ENCODE results near the gene CAMTA1. TPM values are rescaled to one million over a fixed set of nuclear protein-coding genes. Genes with fewer than 3 reads are reported as not detected.

Gene CAMTA1
- total RNA-seq, 2 experiments from 2014 or later: 43.9 to 73.3 TPM

DNA sequence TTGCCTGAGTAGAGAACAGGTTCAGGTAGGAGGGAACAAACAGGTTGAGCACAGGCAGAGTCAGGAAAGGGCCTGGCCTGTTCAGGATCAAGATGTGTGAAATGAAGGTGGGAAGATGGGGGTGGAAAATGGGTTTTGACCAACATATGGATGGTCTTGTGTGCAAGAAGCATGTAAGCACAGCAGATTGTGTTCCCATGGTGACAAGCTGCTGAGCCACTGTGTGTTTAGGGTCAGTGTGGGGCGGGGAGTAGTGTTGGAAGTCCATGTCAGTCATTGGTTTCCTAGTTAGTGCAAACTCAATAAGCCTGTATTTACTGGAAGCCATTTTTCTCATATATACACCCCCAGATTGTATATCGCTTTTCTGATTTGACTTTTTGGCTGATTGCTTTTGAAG lies 111.9 kb downstream of the CAMTA1 start:
- ChIA-PET POLR2A (no interaction called here), CTCF (ENCODE audit: unreplicated experiment) (interaction anchor here (0.5 kb wide), 1 partner anchor 858 kb away, joined by 5 read pairs; no protein-coding TSS in a partner anchor)
- H3K9me3 ChIP-seq (ENCODE audit: low read length): no peaks in the 10 kb centered on the region
- no peaks in the 10 kb centered on the region for H3K9me2 ChIP-seq (ENCODE audit: insufficient read depth, low read length)
- TF ChIP-seq EZH2phosphoT487 (IDR thresholded peaks at IDR 0.05; ENCODE audit: borderline replicate concordance, low read depth, low read length): no peak
- TF ChIP-seq, protein P1, sequence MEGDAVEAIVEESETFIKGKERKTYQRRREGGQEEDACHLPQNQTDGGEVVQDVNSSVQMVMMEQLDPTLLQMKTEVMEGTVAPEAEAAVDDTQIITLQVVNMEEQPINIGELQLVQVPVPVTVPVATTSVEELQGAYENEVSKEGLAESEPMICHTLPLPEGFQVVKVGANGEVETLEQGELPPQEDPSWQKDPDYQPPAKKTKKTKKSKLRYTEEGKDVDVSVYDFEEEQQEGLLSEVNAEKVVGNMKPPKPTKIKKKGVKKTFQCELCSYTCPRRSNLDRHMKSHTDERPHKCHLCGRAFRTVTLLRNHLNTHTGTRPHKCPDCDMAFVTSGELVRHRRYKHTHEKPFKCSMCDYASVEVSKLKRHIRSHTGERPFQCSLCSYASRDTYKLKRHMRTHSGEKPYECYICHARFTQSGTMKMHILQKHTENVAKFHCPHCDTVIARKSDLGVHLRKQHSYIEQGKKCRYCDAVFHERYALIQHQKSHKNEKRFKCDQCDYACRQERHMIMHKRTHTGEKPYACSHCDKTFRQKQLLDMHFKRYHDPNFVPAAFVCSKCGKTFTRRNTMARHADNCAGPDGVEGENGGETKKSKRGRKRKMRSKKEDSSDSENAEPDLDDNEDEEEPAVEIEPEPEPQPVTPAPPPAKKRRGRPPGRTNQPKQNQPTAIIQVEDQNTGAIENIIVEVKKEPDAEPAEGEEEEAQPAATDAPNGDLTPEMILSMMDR (conservative IDR thresholded peaks at IDR 0.05; ENCODE audit: low read length): no peak
- intact Hi-C loops (cut with micrococcal nuclease; ENCODE audit: unreplicated experiment): no loop called here
- H3K27ac ChIP-seq (ENCODE audit: low read depth, low read length, poor library complexity, severe bottlenecking): no peak overlapping the region
- no TSS peak for BruUV-seq (replicated peaks)
- no peaks in the 10 kb centered on the region for H4K20me1 ChIP-seq (ENCODE audit: insufficient read depth, low read length)
- H2AFZ ChIP-seq (ENCODE audit: low read length): no peak overlapping the region
- no peak overlapping the region for H3K4me3 ChIP-seq (ENCODE audit: low read depth, low read length, poor library complexity, severe bottlenecking)
- no peaks in the 10 kb centered on the region for H3K36me3 ChIP-seq (ENCODE audit: insufficient read depth, low read length)
- no peaks in the 10 kb centered on the region for H3K4me1 ChIP-seq (ENCODE audit: insufficient read depth, low read length, poor library complexity, severe bottlenecking)
- H3K79me2 ChIP-seq (ENCODE audit: insufficient read depth, low read depth, low read length): no peaks in the 10 kb centered on the region
- no peak overlapping the region for H3K4me2 ChIP-seq (ENCODE audit: low read length)
- no peak for DNase-seq (ENCODE audit: low spot score)

DNA sequence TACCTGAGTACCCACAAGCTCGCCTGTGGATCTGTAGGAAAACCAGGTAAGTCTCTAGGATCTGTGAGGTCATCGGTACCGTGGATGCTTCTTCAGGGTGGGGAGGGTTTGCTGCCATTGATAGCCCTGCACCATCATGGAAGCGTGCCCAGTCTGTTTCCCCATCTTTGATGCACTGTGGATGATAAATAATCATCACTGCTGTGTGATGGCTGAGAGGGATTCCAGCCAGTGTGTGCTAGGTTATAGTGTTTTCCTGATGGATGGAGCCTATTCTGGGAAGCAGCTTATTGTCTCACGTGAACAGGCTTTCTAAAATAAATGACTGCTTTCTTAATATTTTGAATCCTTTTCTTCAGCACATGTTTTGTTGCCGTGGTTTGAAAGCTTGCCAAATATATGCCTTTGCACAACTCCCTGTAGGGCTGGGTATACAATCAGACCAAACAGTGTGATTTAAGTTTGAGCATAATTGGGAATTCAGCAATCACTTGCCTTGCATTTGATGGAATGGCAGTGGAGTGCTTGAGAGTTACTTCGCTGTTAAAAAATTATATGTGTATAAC lies 113.8 kb downstream of the CAMTA1 start:
- Histone ChIP-seq H3K36me3 (ENCODE audit: insufficient read depth, low read length) (no peaks in the 10 kb centered on the region), H3K9me2 (ENCODE audit: insufficient read depth, low read length) (no peaks in the 10 kb centered on the region), H3K9me3 (ENCODE audit: low read length) (no peaks in the 10 kb centered on the region), H3K4me3 (ENCODE audit: low read depth, low read length, poor library complexity, severe bottlenecking) (no peak overlapping the region), H2AFZ (ENCODE audit: low read length) (no peak overlapping the region), H3K4me1 (ENCODE audit: insufficient read depth, low read length, poor library complexity, severe bottlenecking) (no peaks in the 10 kb centered on the region), H4K20me1 (ENCODE audit: insufficient read depth, low read length) (no peaks in the 10 kb centered on the region), H3K27ac (ENCODE audit: low read depth, low read length, poor library complexity, severe bottlenecking) (no peak overlapping the region), H3K4me2 (ENCODE audit: low read length) (no peak overlapping the region), H3K79me2 (ENCODE audit: insufficient read depth, low read depth, low read length) (no peaks in the 10 kb centered on the region)
- POLR2A ChIA-PET: no interaction called here
- no TSS peak for BruUV-seq (replicated peaks)
- no peak for TF ChIP-seq EZH2phosphoT487 (IDR thresholded peaks at IDR 0.05; ENCODE audit: borderline replicate concordance, low read depth, low read length)
- TF ChIP-seq, protein P1 (conservative IDR thresholded peaks at IDR 0.05; ENCODE audit: low read length): no peak
- CTCF ChIA-PET (ENCODE audit: unreplicated experiment): no interaction called here
- no peak for DNase-seq (ENCODE audit: low spot score)
- intact Hi-C loops (cut with micrococcal nuclease; ENCODE audit: unreplicated experiment): no loop called here

DNA sequence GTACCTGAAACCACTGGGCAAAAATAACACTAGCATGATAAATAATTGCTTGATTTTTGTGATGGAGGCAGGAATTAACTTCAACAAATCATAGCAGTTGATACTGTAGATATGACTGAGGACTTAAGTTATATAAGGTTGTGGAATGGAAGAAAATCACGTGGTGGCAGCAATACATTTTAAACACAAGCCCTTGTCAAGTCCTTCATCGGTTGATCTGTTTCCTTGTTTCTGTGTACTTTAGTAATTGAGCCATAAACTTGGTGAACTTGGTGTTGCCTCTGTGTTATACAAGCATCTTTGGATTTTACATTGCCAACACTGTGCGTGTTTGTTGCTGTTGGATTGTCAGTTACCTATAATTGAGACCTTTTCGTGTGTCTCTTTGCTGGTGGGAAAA lies 114.4 kb downstream of the CAMTA1 start:
- no peak overlapping the region for H3K4me3 ChIP-seq (ENCODE audit: low read depth, low read length, poor library complexity, severe bottlenecking)
- no peaks in the 10 kb centered on the region for H3K9me3 ChIP-seq (ENCODE audit: low read length)
- no peak overlapping the region for H2AFZ ChIP-seq (ENCODE audit: low read length)
- TF ChIP-seq, protein P1 (conservative IDR thresholded peaks at IDR 0.05; ENCODE audit: low read length): no peak
- no peak for TF ChIP-seq EZH2phosphoT487 (IDR thresholded peaks at IDR 0.05; ENCODE audit: borderline replicate concordance, low read depth, low read length)
- BruUV-seq (replicated peaks): no TSS peak
- H4K20me1 ChIP-seq (ENCODE audit: insufficient read depth, low read length): no peaks in the 10 kb centered on the region
- ChIA-PET POLR2A (no interaction called here), CTCF (ENCODE audit: unreplicated experiment) (no interaction called here)
- no peak overlapping the region for H3K4me2 ChIP-seq (ENCODE audit: low read length)
- H3K36me3 ChIP-seq (ENCODE audit: insufficient read depth, low read length): no peaks in the 10 kb centered on the region
- H3K4me1 ChIP-seq (ENCODE audit: insufficient read depth, low read length, poor library complexity, severe bottlenecking): no peaks in the 10 kb centered on the region
- H3K79me2 ChIP-seq (ENCODE audit: insufficient read depth, low read depth, low read length): no peaks in the 10 kb centered on the region
- intact Hi-C loops (cut with micrococcal nuclease; ENCODE audit: unreplicated experiment): no loop called here
- H3K27ac ChIP-seq (ENCODE audit: low read depth, low read length, poor library complexity, severe bottlenecking): no peak overlapping the region
- H3K9me2 ChIP-seq (ENCODE audit: insufficient read depth, low read length): no peaks in the 10 kb centered on the region
- no peak for DNase-seq (ENCODE audit: low spot score)
